NCI-H526 (cell line): Measurements from ENCODE around the gene CNEP1R1.

Experiments used
- DNase-seq, 2 experiments: peaks; one replicate each; lab custom pipeline; 2025; lab: John Stamatoyannopoulos, UW

The CNEP1R1 gene

DNA sequence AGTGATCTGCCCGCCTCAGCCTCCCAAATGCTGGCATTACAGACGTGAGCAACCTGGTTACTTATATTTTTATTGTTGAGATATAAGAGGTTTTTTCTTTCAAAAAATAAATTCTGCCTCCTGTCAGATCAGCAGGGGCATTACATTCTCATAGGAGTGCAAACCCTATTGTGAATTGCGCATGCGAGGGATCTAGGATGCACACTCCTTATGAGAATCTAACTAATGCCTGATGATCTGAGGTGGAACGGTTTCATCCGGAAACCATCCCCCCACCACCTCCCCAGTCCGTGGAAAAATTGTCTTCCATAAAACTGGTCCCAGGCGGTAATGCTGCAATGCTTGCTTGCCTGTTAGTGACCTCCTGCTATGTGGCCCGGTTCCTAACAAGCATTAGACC is 7.5 kb upstream of the CNEP1R1 start:
- DNase-seq: no peak

DNA sequence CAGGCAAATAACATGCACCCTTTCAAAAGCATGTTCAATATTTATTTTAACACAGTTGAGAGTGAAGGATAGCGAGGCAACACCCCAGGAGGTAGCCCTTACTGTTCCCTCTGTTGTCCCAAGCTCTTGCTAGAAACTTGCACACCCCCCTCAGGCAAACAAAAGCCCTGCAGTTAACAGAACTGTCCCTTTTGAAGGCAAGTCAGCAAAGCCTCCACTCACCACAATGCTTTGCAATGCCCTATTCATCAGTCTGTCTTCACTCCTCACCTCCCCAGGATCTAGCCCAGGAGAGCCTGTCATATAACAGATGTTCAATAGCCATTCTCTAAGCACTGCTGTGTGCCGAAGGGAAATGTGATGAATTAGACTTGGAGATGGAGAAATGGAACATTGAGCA is 3.5 kb upstream of the CNEP1R1 start:
- no peak for DNase-seq

DNA sequence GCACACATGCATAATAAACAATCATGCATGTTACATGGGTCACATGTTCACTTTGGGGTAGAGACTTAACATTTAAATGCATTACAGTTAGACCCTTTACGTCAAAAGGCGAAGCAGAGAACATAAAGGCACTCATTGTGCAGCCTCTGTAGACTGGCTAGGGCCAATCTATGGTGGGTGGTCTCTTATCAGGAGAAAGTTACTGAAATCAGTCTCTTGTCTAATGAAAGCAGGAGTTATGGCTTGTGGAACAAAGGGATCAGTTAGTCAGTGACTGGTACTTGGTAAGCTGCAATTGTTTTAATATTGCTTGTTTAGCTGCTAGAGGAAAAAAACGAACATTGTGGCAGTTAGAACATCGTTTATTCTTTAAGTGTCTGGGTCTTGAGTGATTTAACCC is 1.4 kb upstream of the CNEP1R1 start:
- DNase-seq: no peak

DNA sequence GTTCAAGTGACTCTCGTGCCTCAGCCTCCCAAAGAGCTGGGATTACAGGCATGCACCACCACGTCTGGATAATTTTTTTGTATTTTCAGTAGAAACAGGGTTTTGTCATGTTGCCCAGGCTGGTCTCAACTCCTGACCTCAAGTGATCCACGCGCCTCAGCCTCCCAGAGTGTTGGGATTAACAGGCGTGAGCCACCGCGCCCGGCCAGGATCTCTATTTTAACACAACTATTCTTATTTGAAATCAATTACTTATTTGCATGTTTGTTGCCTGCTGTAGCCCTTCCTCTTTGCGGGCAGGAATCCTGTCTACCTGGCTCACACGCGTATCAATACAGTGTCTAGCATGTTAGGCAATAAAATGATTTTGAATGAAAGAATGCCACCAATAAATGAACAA is 818 bp upstream of the CNEP1R1 start:
- peak in 1 of 2 experiments; percentile 22 for DNase-seq

DNA sequence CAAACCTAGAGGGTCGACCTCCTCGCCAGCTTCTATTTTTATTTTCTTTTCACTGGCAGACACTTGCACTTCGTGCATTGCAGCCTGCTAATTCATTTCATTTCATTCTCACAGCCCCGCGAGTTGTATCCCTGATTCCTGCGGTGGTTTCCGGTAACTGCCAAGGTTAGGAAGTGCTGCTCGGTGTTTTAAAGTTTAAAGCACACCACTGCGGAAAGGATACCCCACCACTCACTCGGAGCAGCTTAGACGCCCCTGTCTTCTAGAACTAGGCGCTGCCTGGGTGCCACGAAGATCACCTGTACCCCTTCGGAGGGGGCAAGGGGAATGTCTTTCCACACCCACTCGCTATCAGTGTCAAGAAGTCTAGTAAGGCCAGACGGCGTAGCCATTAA is 509 bp downstream of the CNEP1R1 start:
- peak; percentile 9 to 51 for DNase-seq

GRCh38 chr16:50027829-50028228 is 2.8 kb downstream of the CNEP1R1 start:
- DNase-seq: no peak

DNA sequence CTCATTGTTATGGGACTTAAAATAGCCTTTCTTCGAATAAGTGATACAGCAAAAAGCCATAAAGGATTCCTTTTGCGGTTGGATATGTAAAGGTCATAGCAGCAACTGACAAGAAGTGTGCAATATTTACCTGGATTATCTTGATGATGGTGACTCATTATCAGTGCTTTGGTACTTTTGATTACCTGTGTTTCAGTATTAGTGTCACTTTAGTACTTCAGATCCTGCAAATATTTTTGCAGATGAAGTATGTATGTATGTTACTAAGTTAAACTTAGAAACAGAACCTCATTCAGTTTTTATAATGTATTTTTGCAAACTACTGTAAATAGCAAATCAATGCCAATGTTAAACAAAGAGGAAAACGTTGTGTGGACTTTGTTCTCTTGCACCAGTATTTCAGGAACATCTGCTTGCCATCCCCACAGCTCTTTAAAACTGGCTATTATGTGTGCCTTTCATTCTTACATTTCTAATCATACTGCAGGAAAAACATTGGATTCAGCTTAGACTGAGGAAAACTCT is 10.5 kb downstream of the CNEP1R1 start:
- DNase-seq: peak in 1 of 2 experiments; percentile 21

- no peak for DNase-seq
Observed at GRCh38 chr16:50036426-50036825, 11.4 kb downstream of the CNEP1R1 start.

GRCh38 chr16:50037662-50038220 is 12.7 kb downstream of the CNEP1R1 start:
- no peak for DNase-seq

- DNase-seq: no peak
Observed at GRCh38 chr16:50038286-50038685, 13.3 kb downstream of the CNEP1R1 start.

GRCh38 chr16:50038756-50039529 is 13.9 kb downstream of the CNEP1R1 start:
- DNase-seq: no peak

DNA sequence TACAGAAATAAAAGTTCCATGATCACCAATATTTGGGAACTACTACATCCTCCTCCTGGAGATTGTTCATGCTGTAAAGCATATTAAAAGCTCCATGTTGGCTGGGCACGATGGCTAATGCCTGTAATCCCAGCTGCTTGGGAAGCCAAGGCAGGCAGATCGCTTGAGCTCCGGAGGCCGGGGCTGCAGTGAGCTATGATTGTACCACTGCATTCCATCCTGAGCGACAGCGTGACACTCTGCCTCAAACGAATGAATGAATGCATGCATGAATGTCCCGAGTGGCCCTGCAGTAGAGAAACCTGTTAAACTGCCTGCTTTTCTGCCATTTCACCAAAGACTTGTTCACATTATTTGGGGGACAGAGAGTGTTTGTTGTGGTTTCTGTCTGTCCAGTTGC is 15.0 kb downstream of the CNEP1R1 start:
- no peak for DNase-seq

GRCh38 chr16:50040710-50041109 is 15.7 kb downstream of the CNEP1R1 start:
- DNase-seq: no peak

DNA sequence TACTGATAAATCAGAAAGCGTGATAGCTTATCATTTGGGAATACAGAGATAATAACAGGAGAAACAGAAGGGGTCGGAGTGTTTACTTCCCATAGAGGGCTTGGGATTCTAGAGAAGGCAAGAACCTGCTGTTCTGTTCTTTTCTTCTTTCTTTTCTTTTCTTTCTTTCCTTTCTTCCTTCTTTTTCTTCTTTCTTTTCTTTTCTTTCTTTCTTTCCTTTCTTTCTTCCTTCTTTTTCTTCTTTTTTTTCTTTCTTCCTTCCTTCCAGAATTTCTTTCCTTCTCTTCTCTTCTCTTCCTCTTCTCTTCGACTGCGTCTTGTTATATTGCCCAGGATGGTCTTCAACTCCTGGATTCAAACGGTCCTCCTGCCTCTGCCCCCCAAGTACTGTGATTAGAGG is 18.3 kb downstream of the CNEP1R1 start:
- no peak for DNase-seq

GRCh38 chr16:50045412-50045811 is 20.4 kb downstream of the CNEP1R1 start:
- DNase-seq: no peak

DNA sequence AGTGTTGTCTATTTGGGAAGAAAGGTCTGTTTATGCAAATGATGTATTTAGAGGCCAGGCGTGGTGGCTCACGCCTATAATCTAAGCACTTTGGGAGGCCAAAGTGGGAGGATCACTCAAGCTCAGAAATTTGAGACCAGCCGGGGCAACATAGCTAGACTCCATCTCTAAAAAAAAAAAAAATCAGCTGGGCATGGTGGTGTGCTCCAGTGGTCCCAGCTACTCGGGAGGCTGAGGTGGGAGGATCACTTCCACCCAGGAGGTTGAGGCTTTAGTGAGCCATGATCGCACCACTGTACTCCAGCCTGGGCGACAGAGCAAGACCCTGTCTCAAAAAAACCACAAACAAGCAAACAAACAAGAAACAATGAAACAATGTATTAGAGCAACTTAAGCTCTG is 21.8 kb downstream of the CNEP1R1 start:
- DNase-seq: no peak

DNA sequence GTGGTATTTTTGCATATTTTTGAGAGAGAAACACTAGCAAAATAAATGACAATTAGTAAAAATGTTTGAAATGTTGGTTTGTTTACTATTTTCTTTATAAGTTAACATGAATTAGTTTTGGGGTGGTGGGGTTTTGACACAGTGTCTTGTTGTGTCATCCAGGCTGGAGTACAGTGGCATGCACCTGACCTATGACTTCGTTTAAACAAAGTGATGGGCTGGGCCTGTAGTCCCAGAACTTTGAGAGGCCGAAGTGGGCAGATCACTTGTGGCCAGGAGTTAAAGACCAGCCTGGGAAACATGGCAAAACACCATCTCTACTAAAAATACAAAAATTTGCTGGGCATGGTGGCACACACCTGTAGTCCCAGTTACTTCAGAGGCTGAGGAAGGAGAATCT is 22.8 kb downstream of the CNEP1R1 start:
- DNase-seq: no peak

DNA sequence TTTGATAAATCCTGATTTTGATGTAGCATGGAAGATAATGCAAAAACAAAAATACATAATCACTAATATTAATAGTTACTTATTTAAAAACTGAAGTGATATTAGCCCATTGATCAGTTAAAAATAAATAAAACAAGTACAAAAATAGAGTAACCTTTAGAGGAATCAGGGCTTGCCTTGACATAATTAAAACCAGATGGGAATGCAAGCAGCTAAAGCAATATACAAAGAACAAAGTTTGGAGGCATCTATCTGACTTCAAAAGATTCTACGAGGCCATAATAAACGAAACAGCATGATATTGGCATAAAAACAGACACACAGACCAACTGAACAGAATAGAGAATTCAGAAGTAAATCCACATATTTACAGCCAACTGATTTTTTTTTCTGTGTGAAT is 25.8 kb downstream of the CNEP1R1 start:
- no peak for DNase-seq

- DNase-seq: no peak
Observed at GRCh38 chr16:50056226-50056625, 31.2 kb downstream of the CNEP1R1 start.

DNA sequence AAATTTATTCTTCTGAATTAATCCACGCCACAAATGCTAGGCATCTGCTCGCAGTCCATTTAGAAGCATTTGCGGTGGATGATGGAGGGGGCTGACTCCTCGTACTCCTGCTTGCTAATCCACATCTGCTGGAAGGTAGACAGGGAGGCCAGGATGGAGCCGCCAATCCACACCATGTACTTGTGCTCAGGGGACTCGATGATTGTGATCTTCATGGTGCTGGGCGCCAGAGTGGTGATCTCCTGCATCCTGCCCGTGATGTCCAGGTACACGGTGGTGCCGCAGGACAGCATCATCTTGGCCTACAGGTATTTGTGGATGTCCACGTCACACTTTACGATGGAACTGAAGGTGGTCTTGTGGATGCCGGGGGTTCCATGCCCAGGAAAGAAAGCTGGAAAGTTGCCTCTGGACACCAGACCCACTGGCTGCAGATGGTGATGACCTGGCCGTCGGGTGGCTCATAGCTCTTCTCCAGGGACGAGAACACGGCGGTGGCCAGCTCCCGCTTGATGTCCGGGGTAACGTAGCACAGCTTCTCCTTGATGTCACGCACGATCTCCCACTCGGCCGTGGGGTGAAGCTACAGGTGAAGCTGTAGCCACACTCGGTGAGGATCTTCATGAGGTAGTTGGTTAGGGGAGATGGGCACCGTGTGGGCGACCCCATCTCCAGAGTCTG is 33.2 kb downstream of the CNEP1R1 start:
- no peak for DNase-seq

GRCh38 chr16:50059111-50059510 is 34.1 kb downstream of the CNEP1R1 start:
- no peak for DNase-seq

DNA sequence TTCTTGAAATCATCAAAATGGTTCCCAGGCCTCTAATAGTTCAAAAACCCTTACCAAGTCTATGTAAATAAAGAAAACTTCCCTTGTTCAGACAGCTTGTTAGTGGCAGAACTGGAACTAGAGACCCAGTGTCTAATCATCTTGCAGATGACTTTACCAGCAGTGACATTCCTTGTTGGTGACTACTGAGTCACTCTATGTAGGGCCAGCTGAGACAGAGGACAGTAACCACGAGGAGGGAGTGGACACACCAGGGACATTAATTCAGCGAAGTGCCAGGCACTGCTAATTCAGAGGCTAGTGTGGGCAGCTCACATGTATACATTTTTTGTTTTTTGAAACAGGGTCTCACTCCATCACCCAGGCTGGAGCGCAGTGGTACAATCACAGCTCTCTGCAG is 34.6 kb downstream of the CNEP1R1 start:
- no peak for DNase-seq

- no peak for DNase-seq
Observed at GRCh38 chr16:50061326-50061725, 36.3 kb downstream of the CNEP1R1 start.
